OCI-M1 (cell line): ENCODE measurements around the gene SOX10.

Experiments
- DNase-seq: peaks from one replicate; lab custom pipeline; 2025; lab: John Stamatoyannopoulos, UW

Gene SOX10

DNA sequence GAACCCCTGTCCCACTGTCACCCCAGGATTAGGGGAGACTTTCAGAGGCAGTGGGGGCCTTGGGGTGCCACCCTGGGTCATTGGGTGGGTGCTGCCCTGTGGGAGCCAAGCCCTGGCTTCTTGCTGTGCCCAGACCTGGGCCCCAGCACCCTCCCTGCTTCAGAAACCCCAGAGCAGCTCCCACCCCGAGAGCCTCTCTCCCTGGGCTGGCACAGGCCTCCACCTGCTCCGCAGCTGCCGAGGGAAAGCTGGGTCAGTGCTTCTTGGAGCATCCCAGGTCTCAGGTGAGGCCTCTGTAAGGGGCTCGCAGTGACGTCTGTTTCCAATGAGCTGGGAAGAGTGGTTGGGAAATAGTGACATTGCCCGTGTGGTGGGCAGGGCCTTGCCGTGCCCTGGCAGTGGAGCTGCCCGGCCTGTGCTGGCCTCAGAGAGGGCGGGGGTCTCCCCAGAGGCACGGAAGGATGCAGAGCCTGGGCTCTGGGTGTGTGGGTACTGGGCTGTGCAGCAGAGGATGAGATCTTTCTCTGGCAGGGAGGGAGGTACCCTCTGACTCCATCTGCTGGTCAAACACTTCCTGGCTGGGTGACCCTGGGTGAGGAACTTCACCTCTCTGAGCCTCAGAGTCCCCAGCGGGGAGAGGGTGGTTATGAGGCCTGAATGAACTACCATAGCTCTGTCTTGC, 53.9 kb downstream of the SOX10 start:
- peak; percentile 18 for DNase-seq

DNA sequence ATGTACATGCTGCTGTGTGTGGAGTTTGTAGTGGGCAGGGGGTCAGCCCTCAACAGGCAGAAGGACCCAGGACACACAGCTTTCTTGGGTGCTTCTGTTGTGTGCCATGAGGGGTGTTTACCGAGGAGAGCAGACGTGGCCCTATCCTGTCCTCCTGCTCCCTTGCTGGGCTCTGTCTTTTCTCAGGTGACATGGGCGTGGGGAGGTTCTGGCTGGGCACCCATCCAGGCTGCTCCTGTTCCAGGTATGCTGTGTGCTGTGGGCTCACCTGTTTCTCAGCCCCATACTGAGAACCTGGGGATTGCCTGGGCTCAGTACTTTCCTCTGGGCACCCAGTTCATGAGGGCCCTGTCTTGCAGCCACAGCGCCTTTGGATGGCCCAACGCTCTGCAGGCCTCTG, 55.0 kb downstream of the SOX10 start:
- DNase-seq = no peak

DNA sequence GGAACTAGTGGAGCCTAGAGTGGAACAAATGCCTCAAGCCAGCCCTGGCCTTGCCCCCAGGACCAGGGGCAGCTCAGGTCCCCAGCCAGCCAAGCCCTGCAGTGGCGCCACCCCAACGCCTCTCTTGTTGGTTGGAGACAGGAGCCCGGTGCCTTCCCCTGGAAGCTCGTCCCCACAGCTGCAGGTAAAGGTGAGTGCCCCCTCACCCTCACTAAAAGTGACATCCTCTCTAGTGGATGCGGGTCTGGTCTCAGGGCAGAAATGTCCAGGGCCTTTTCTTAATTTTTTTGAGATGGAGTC, 56.8 kb downstream of the SOX10 start:
- DNase-seq = no peak

DNA sequence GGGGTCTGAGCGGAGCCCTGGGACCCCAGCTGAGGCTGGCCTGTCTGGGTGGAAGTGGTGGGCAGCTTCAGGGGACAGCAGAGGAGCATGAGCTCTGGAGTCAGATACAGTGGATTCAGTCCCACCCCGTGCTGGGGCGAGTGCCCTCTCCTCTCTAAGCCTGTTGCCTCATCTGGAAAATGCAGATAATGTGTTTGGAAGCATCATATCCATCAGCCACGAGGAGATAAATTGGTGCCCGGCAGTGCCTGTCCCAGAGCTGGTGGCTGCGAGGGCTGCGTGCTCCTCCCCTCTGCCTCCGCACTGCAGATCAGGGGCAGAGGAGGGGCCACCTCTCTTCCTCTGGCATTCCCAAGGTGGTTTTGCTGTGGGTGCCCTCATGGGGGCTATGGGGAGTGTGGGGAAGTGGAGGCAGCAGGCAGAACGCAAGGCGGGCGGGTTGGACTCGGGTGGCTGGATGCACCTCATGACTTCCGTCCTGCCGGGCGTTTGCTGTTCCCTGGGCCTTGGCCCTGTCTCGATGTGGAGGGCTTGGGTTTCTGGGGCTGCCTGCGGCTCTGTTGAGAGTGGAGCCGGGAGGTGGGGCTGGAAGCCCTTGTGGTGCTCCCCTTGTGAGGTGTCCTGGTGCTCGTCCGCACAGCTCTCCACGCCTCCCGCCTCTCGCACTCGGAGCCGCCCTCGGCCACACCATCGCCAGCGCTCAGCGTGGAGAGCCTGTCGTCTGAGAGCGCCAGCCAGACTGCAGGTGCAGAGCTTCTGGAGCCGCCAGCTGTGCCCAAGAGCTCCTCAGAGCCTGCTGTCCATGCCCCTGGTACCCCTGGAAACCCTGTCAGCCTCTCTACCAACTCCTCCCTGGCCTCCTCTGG, 57.4 kb downstream of the SOX10 start:
- no peak for DNase-seq

DNA sequence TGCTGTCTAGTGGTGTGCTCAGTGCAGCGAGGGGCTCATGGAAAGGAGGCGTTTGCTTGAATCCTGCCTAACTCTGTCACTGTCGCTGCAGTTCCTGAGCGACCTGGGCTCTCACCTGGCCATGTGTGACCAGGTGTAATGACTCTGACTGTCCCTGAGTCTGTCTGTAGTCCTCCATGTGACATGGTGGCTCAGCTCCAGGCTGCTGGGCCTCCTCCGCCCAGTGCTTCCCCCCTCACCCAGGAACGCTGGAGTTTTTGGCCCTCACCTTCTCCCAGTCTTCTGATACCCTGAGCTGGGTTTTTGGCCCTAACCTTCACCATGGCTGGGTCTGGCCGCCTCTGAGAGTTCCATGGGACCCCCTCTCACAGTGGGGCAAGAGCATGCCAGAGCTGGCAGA, 58.0 kb downstream of the SOX10 start:
- DNase-seq = no peak

DNA sequence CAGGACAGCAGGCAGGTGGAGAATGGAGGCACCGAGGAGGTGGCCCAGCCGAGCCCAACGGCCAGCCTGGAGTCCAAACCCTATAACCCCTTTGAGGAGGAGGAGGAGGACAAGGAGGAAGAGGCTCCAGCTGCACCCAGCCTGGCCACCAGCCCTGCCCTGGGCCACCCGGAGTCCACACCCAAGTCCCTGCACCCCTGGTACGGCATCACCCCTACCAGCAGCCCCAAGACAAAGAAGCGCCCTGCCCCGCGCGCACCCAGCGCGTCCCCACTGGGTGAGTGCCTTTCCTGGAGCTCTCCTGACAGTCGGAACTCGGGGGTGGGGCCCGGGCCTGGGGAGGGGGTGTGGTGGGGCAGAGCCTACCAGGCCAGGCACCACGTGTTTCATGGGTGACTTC, 58.6 kb downstream of the SOX10 start:
- no peak for DNase-seq

DNA sequence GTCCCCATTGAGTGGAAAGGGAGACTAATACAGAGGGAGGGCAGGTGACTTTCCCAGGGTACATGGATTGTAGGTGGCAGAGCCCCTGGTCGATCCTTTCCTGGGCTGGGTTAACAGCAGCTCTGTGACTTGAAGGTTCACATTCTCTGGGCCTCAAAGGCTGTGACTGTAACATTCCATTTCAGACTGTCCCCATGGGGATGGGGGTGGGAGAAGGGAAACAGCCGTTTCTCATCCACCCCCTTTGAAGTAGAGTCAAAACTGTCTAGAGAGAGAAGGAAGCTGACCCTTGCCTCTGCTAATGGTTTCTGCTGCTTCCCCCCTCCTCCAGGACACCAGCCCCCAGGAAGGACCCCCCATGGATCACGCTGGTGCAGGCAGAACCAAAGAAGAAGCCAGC, 59.0 kb downstream of the SOX10 start:
- DNase-seq = no peak

DNA sequence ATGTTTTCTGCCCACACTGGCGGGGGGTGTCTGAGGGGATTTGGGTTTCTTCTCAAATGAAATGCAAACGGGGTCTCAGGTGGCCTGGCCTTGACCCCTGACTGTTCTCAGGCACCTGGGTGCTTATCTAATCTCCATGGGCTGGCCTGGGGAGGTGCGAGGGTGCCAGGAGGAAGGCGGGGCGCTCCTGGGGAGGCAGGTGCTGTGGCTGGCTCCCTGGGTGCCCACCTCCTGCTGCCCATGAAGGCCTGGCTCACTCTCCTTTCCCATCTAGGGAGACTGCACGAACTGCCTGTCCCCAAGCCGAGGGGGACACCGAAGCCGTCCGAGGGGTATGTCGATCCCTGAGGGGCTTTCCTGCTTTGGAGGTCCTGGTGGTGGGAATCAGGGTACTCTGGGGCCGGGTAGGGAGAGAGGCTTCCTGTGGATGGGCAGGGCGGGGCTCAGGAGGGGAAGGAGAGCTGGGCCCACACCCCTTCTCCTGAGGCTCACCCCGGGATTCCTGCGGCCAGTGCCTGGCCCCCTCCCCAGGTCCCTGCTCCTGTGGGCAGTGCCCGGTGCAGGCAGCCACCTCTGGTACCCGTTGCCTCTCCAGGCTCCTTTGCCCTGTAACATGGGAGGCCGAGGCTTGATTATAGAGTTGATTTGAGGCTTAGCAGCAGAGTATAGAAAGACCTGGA, 59.8 kb downstream of the SOX10 start:
- no peak for DNase-seq

DNA sequence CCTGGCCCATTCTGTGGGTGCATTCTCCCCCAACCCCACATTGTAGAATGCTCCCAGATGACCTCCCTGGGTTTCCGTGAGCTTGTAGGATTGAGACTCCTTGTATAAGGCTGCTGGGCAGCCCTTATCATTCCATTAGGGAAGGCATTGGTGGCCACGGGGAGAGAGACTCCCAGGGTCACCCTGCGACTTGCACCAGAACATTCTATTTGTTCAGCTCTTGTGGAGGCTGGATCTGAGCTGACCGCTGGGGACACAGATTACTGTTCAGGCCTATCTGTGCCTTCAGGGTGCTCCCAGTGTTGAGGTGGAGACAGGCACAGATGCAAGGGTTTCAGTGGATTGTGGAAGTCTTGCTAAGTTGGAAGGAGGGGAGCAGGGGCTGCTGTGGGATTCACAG, 60.4 kb downstream of the SOX10 start:
- no peak for DNase-seq
